ENCODE results near the gene RASAL1. TPM values are rescaled to one million over a fixed set of nuclear protein-coding genes. Genes with fewer than 3 reads are reported as not detected.

Gene RASAL1
- total RNA-seq, 4 donors from 2014 or later = 17.4 to 98.7 (median 56.6) TPM

DNA sequence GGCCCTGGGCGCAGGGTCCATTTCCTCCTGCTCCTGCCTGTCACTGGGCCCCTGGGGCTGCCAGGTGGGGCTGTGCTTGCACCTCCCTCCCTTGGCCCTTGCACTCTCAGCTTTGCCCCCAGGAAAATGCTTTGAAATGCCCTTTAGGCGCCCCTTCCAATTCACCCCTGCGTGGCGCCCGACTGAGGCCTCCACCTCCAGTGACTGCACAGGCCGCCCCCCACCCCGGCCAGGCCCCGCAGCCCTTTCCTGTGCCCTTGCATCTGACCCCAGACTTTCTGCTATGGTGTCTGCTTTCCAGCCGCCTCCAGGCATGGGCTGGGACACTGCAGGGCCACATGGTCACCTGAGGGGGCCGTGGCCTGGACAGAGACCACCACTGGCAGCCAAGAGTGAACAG, 32.3 kb upstream of the RASAL1 start:
- H3K9me3 ChIP-seq = no peaks in the 10 kb centered on the region
- 100% methylated on average over 1 of the region's 10 CpGs; no CpG with 5 or more reads in 1 of the 2 donors for WGBS, 2 donors
- H3K27me3 ChIP-seq = no peaks in the 10 kb centered on the region
- no peak overlapping the region for H3K4me3 ChIP-seq
- no peak overlapping the region for H3K27ac ChIP-seq
- peaks cover 50 to 100% (median 85%) of the 10 kb centered on the region in 3 donors for H3K36me3 ChIP-seq
- DNase-seq = no peak
- H3K4me1 ChIP-seq = no peaks in the 10 kb centered on the region
- TF ChIP-seq POLR2A (IDR thresholded peaks at IDR 0.05) = no peak
- TF ChIP-seq, protein P1, sequence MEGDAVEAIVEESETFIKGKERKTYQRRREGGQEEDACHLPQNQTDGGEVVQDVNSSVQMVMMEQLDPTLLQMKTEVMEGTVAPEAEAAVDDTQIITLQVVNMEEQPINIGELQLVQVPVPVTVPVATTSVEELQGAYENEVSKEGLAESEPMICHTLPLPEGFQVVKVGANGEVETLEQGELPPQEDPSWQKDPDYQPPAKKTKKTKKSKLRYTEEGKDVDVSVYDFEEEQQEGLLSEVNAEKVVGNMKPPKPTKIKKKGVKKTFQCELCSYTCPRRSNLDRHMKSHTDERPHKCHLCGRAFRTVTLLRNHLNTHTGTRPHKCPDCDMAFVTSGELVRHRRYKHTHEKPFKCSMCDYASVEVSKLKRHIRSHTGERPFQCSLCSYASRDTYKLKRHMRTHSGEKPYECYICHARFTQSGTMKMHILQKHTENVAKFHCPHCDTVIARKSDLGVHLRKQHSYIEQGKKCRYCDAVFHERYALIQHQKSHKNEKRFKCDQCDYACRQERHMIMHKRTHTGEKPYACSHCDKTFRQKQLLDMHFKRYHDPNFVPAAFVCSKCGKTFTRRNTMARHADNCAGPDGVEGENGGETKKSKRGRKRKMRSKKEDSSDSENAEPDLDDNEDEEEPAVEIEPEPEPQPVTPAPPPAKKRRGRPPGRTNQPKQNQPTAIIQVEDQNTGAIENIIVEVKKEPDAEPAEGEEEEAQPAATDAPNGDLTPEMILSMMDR (IDR thresholded peaks at IDR 0.05) = no peak
- intact Hi-C loops (cut with DNase I) = no loop called here

DNA sequence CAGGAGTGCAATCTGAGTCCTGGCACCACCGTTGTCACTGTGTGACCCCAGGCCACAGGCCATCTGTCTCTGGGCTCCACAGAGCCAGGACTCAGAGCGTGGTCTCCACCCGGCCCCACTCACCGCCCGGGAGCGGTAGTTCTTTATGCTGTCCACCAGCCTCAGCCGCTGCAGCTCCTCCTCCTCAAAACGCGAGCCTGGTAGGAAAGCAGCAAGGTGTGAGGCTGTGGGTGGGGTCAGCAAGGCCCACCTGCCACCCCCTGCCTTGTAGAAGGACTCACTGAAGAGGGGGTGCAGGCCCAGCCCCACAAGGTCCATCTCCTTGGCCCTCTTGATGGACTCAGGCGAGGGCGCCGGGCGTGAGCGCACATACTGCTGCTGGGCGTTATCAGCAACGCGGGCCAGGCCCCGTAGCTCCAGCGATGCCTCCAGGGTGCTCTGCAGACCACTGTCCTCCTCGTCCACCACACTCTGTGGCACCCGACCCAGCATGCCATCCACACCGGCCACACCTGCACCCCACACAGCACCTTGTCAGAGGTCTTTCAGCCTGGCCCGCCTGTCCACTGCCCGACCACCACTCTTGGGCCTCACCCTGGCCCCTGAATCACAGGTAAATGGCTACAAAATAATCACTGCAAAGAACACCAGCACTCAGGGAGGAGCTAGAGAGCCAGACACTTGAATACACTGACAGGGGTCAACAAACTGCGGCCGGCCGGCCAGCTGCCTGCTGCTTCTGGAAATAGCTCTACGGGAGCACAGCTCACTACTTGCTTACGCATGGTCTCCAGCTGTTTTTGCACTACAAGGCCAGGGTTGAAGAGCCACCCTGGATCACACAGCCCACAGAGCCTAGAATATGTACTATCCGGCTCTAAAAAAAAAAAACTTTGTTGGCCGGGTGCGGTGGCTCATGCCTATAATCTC, 30.2 kb upstream of the RASAL1 start:
- Histone ChIP-seq H3K4me1 (no peaks in the 10 kb centered on the region), H3K9me3 (no peaks in the 10 kb centered on the region), H3K27ac (no peak overlapping the region), H3K4me3 (no peak overlapping the region), H3K36me3 (peaks cover 66 to 100% (median 79%) of the 10 kb centered on the region in 3 donors), H3K27me3 (no peaks in the 10 kb centered on the region)
- TF ChIP-seq, protein P1 (IDR thresholded peaks at IDR 0.05) = no peak
- TF ChIP-seq POLR2A (IDR thresholded peaks at IDR 0.05) = no peak
- intact Hi-C loops (cut with DNase I) = no loop called here
- DNase-seq = no peak
- 91 to 94% methylated on average over 12 to 16 of the region's 32 CpGs for WGBS, 2 donors

DNA sequence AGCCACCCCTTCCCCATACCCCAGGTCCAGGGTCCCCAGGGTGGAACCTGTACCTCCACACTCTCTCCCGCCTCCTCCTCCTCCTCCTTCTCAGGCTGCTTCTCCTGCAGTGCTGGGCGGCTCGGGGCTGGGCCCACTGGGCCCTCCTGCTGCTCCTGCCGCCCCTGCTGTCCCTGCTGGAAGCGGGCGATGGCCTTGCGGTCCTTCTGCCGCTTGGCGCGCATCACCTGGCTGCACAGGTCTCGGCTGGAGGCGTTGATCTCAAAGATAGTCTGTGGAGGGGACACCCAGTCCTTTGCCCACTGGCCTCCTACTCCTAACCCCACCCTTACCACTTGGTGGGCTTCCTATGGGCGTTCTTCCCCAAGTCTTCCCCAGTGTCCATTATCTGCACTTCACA, 28.5 kb upstream of the RASAL1 start:
- no peak for DNase-seq
- Histone ChIP-seq H3K4me1 (no peaks in the 10 kb centered on the region), H3K9me3 (no peaks in the 10 kb centered on the region), H3K36me3 (peaks cover 55 to 100% (median 80%) of the 10 kb centered on the region in 3 donors), H3K4me3 (no peak overlapping the region), H3K27ac (no peak overlapping the region), H3K27me3 (no peaks in the 10 kb centered on the region)
- WGBS, 2 donors = 93 to 94% methylated on average over 10 to 13 of the region's 13 CpGs
- intact Hi-C loops (cut with DNase I) = loop anchor here (5.0 kb wide), 1 partner anchor 112 kb away; no protein-coding TSS in a partner anchor
- TF ChIP-seq POLR2A (IDR thresholded peaks at IDR 0.05) = no peak
- TF ChIP-seq, protein P1 (IDR thresholded peaks at IDR 0.05) = no peak

DNA sequence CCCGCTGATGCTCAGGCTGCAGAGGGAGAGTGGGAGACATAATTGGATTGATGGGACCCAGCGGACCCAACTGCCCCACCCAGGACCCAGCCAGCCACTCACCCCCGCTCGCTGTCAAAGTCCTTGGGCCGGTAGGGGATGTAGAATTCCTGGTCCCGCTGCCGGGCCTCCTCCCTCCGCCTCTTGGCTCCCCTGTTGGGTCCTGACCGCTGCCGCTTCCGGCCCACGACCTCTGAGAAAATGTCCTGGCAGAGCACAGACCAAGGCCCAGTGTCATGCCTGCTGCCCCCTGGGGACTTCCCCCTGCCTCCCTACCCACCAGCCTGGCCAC, 27.4 kb upstream of the RASAL1 start:
- intact Hi-C loops (cut with DNase I) = loop anchor here (5.0 kb wide), 1 partner anchor 111 kb away; no protein-coding TSS in a partner anchor
- DNase-seq = no peak
- no peak overlapping the region for H3K27ac ChIP-seq
- H3K9me3 ChIP-seq = no peaks in the 10 kb centered on the region
- no peaks in the 10 kb centered on the region for H3K4me1 ChIP-seq
- peaks cover 59 to 100% (median 77%) of the 10 kb centered on the region in 3 donors for H3K36me3 ChIP-seq
- WGBS, 2 donors = 98% methylated on average over 7 to 10 of the region's 12 CpGs
- H3K27me3 ChIP-seq = no peaks in the 10 kb centered on the region
- H3K4me3 ChIP-seq = no peak overlapping the region
- TF ChIP-seq POLR2A (IDR thresholded peaks at IDR 0.05) = no peak
- TF ChIP-seq, protein P1 (IDR thresholded peaks at IDR 0.05) = no peak

Data from esophagus squamous epithelium (tissue), 5 donors.